ENCODE data around the gene FBXO31. TPM values are rescaled to one million over a fixed set of nuclear protein-coding genes. Genes with fewer than 3 reads are reported as not detected.
A peak's percentile ranks its signal among the peaks of the same experiment; 100 is the strongest.

The FBXO31 gene
- total and polyA plus RNA-seq, 2 of the 13 experiments (the other 11 are each of a cell fraction or from before 2014, with no cell fraction given) = 92.4 to 101 TPM

GRCh38 chr16:87382023-87382785, 1.4 kb downstream of the FBXO31 start (continued):
- TF ChIP-seq CTCF (CRISPR knock-in tag; IDR thresholded peaks at IDR 0.05) (no peak), MIXL1 (CRISPR knock-in tag; IDR thresholded peaks at IDR 0.05) (peak; percentile 81), E2F1 (CRISPR knock-in tag; IDR thresholded peaks at IDR 0.05) (peak; percentile 65), ZNF431 (CRISPR knock-in tag; IDR thresholded peaks at IDR 0.05; ENCODE audit: borderline replicate concordance, low read depth) (peak; percentile 79), ZNF17 (CRISPR knock-in tag; IDR thresholded peaks at IDR 0.05) (no peak), RBFOX2 (IDR thresholded peaks at IDR 0.05; ENCODE audit: low read depth, low read length) (0 out of 2 replicates have a peak, but pooled peaks have one; percentile 37), ZNF761 (CRISPR knock-in tag; conservative IDR thresholded peaks at IDR 0.05) (peak; percentile 87), HNF4A (CRISPR knock-in tag; IDR thresholded peaks at IDR 0.05) (peak; percentile 98), SALL1 (CRISPR knock-in tag; IDR thresholded peaks at IDR 0.05) (peak; percentile 91), ZNF24 (IDR thresholded peaks at IDR 0.05) (peak; percentile 58; the same call in 1 of the 2 replicates), NFRKB (IDR thresholded peaks at IDR 0.05) (no peak), ZNF615 (CRISPR knock-in tag; IDR thresholded peaks at IDR 0.05; ENCODE audit: borderline replicate concordance) (0 out of 2 replicates have a peak, but pooled peaks have one; percentile 47), ZFP91 (CRISPR knock-in tag; IDR thresholded peaks at IDR 0.05; ENCODE audit: borderline replicate concordance) (no peak), THYN1 (CRISPR knock-in tag; IDR thresholded peaks at IDR 0.05; ENCODE audit: borderline replicate concordance, low read depth) (no peak), DDIT3 (CRISPR knock-in tag; IDR thresholded peaks at IDR 0.05) (no peak), ZNF354B (CRISPR knock-in tag; IDR thresholded peaks at IDR 0.05) (peak; percentile 65; the same call in 1 of the 2 replicates), AHDC1 (CRISPR knock-in tag; IDR thresholded peaks at IDR 0.05; ENCODE audit: borderline replicate concordance) (peak; percentile 93; the same call in 1 of the 2 replicates), TAF1 (CRISPR knock-in tag; IDR thresholded peaks at IDR 0.05) (peak; percentile 81), SALL2 (CRISPR knock-in tag; IDR thresholded peaks at IDR 0.05) (0 out of 2 replicates have a peak, but pooled peaks have one; percentile 28)

Data from HepG2 (cell line).